Prostate gland (tissue), 2 donors: ENCODE results near the gene TP53I11. TPM values are rescaled to one million over a fixed set of nuclear protein-coding genes. Genes with fewer than 3 reads are reported as not detected.

ENCODE experiments used
- DNase-seq: peaks from one replicate; pipeline ENCODE4 v3.0.0-alpha.2; 2019; ENCODE audit warnings: low spot score
- H3K27ac ChIP-seq, 2 donors: fragments of 200-600 bp; sonication (generic); 2 replicates each; pipeline ENCODE4 v1.5.1; 2017 to 2019
- H3K27me3 ChIP-seq: fragments of 200-600 bp; sonication (generic); replicated peaks from 2 replicates; pipeline ENCODE4 v1.5.1; 2019; ENCODE audit not compliant: insufficient read depth
- H3K36me3 ChIP-seq, 2 donors: fragments of 200-600 bp; sonication (generic); 1 replicate in 1 of 2; 2 replicates in 1 of 2; pipeline versions ENCODE4 v1.5.1 to v1.8.1; 2017 to 2019
- H3K4me1 ChIP-seq: fragments of 200-600 bp; sonication (generic); replicated peaks from 2 replicates; pipeline ENCODE4 v1.5.1; 2019
- H3K4me3 ChIP-seq, 2 donors: fragments of 200-600 bp; sonication (generic); 2 replicates each; pipeline ENCODE4 v1.5.1; 2017 to 2019
- H3K9me3 ChIP-seq: fragments of 200-600 bp; sonication (generic); 2 replicates; pipeline ENCODE4 v1.5.1; 2017
- CTCF ChIP-seq, 4 experiments: fragments of 200-600 bp in 2 of 4; fragments of 450-650 bp in 2 of 4; sonication (generic) in 2 of 4; IDR thresholded peaks; 1 replicate in 3 of 4; 2 replicates in 1 of 4; pipeline ENCODE4 v1.5.1; 2016 to 2019; ENCODE audit warnings: antibody characterized with exemption in 4 of 4, mild to moderate bottlenecking in 2 of 4, moderate library complexity in 2 of 4
- POLR2A ChIP-seq: fragments of 450-650 bp; IDR thresholded peaks from one replicate; pipeline ENCODE4 v1.6.1; 2016; ENCODE audit warnings: antibody characterized with exemption, mild to moderate bottlenecking
- POLR2AphosphoS5 ChIP-seq: sonication (generic); formaldehyde crosslinking; IDR thresholded peaks from one replicate; pipeline ENCODE4 v1.6.1; 2017; ENCODE audit warnings: antibody characterized with exemption
- WGBS: methylation state at CpG from one replicate; pipeline ENCODE4 v1.1.5; 2018; 5-methylcytosine and 5-hydroxymethylcytosine counted together
- intact Hi-C: fragments of 100-400 bp; cut with DNase I; formaldehyde crosslinking; loops from one replicate; pipeline ENCODE4 v1.14.2; 2022
- total RNA-seq, 2 donors: library from RNA; depleted of rRNA; stranded (reverse); fragments of >200 nt; gene quantifications; one replicate each; pipeline ENCODE4 v1.1.0, GENCODE V29; 2016

The TP53I11 gene
- total RNA-seq, 2 donors from 2014 or later, result 72.0 to 115 TPM

GRCh38 chr11:44989831-44990566 lies 39.3 kb upstream of the TP53I11 start:
- no peaks in the 10 kb centered on the region for H3K4me1 ChIP-seq
- no peak overlapping the region for H3K4me3 ChIP-seq
- TF ChIP-seq POLR2AphosphoS5 (peak; percentile 63), CTCF (IDR thresholded peaks at IDR 0.05) (no peak)
- intact Hi-C loops, result no loop called here
- no peaks in the 10 kb centered on the region for H3K36me3 ChIP-seq
- peak overlapping the region; percentile 2 to 10 for H3K27ac ChIP-seq
- no peaks in the 10 kb centered on the region for H3K27me3 ChIP-seq
- 51% methylated on average over 21 of the region's 21 CpGs for WGBS
- DNase-seq, result peak; percentile 83
- H3K9me3 ChIP-seq, result no peaks in the 10 kb centered on the region

GRCh38 chr11:44988981-44989635 lies 38.4 kb upstream of the TP53I11 start:
- no peaks in the 10 kb centered on the region for H3K27me3 ChIP-seq
- WGBS, result 81% methylated on average over 5 of the region's 5 CpGs
- intact Hi-C loops, result no loop called here
- no peak overlapping the region for H3K4me3 ChIP-seq
- H3K9me3 ChIP-seq, result no peaks in the 10 kb centered on the region
- H3K27ac ChIP-seq, result no peak overlapping the region
- TF ChIP-seq POLR2AphosphoS5 (no peak), POLR2A (no peak), CTCF (IDR thresholded peaks at IDR 0.05) (no peak)
- DNase-seq, result no peak
- H3K4me1 ChIP-seq, result no peaks in the 10 kb centered on the region
- no peaks in the 10 kb centered on the region for H3K36me3 ChIP-seq

- 80% methylated on average over 2 of the region's 2 CpGs for WGBS
- intact Hi-C loops, result no loop called here
- no peak for DNase-seq
- Histone ChIP-seq H3K9me3 (no peaks in the 10 kb centered on the region), H3K27me3 (no peaks in the 10 kb centered on the region), H3K36me3 (no peaks in the 10 kb centered on the region), H3K27ac (no peak overlapping the region), H3K4me1 (no peaks in the 10 kb centered on the region), H3K4me3 (no peak overlapping the region)
- TF ChIP-seq POLR2AphosphoS5 (no peak), CTCF (IDR thresholded peaks at IDR 0.05) (no peak)
These were observed 37.4 kb upstream of the TP53I11 start for GRCh38 chr11:44988111-44988510.

GRCh38 chr11:44987506-44987905 lies 36.8 kb upstream of the TP53I11 start:
- H3K9me3 ChIP-seq, result no peaks in the 10 kb centered on the region
- H3K36me3 ChIP-seq, result no peaks in the 10 kb centered on the region
- H3K27me3 ChIP-seq, result no peaks in the 10 kb centered on the region
- no peak overlapping the region for H3K27ac ChIP-seq
- WGBS, result 58% methylated on average over 10 of the region's 10 CpGs
- no peak overlapping the region for H3K4me3 ChIP-seq
- DNase-seq, result no peak
- intact Hi-C loops, result no loop called here
- TF ChIP-seq POLR2A (no peak), POLR2AphosphoS5 (no peak), CTCF (IDR thresholded peaks at IDR 0.05) (no peak)
- H3K4me1 ChIP-seq, result no peaks in the 10 kb centered on the region

- intact Hi-C loops, result no loop called here
These were observed 35.6 kb upstream of the TP53I11 start for GRCh38 chr11:44986315-44986714.

More at GRCh38 chr11:44986315-44986714, 35.6 kb upstream of the TP53I11 start:
- Histone ChIP-seq H3K4me1 (no peaks in the 10 kb centered on the region), H3K9me3 (no peaks in the 10 kb centered on the region), H3K36me3 (no peaks in the 10 kb centered on the region), H3K27ac (no peak overlapping the region), H3K27me3 (no peaks in the 10 kb centered on the region), H3K4me3 (no peak overlapping the region)
- no peak for DNase-seq
- WGBS, result 88% methylated on average over 3 of the region's 3 CpGs
- no peak for TF ChIP-seq POLR2A
- TF ChIP-seq POLR2AphosphoS5, result no peak
- no peak for TF ChIP-seq CTCF (IDR thresholded peaks at IDR 0.05)
